GM12875 (cell line): Measurements from ENCODE around the gene RPN2.

Experiments
- H3K4me3 ChIP-seq: one replicate; pipeline ENCODE4 v1.5.1; 2011; ENCODE audit warnings: low read depth, low read length, control low read depth
- TF ChIP-seq, protein P1 (sequence below): IDR thresholded peaks from 2 replicates; pipeline ENCODE4 v1.5.1; 2011; ENCODE audit warnings: low read depth, mild to moderate bottlenecking, control low read depth, inconsistent platforms, low read length, moderate library complexity, borderline replicate concordance; ENCODE audit not compliant: insufficient read depth

The RPN2 gene

DNA sequence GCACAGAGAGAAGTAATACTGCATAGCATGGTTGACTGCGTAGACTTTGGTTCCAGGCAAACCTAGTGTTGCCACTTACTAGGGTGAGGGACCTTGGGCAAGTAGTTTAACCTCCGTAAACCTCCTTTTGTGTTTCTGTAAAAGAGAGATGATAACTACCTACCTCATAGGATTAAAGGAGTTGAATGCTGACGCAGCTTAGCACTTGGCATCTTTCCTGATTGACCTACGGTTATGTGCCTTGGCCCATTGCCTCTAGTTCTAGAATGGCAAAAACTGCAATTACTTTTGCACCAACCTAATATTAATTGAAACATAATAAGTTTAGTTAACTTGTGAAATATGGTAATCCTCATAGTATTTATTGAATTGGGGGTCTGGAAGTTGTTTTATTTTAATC, 63.4 kb downstream of the RPN2 start:
- H3K4me3 ChIP-seq, result no peak overlapping the region
- TF ChIP-seq, protein P1, sequence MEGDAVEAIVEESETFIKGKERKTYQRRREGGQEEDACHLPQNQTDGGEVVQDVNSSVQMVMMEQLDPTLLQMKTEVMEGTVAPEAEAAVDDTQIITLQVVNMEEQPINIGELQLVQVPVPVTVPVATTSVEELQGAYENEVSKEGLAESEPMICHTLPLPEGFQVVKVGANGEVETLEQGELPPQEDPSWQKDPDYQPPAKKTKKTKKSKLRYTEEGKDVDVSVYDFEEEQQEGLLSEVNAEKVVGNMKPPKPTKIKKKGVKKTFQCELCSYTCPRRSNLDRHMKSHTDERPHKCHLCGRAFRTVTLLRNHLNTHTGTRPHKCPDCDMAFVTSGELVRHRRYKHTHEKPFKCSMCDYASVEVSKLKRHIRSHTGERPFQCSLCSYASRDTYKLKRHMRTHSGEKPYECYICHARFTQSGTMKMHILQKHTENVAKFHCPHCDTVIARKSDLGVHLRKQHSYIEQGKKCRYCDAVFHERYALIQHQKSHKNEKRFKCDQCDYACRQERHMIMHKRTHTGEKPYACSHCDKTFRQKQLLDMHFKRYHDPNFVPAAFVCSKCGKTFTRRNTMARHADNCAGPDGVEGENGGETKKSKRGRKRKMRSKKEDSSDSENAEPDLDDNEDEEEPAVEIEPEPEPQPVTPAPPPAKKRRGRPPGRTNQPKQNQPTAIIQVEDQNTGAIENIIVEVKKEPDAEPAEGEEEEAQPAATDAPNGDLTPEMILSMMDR, result no peak

DNA sequence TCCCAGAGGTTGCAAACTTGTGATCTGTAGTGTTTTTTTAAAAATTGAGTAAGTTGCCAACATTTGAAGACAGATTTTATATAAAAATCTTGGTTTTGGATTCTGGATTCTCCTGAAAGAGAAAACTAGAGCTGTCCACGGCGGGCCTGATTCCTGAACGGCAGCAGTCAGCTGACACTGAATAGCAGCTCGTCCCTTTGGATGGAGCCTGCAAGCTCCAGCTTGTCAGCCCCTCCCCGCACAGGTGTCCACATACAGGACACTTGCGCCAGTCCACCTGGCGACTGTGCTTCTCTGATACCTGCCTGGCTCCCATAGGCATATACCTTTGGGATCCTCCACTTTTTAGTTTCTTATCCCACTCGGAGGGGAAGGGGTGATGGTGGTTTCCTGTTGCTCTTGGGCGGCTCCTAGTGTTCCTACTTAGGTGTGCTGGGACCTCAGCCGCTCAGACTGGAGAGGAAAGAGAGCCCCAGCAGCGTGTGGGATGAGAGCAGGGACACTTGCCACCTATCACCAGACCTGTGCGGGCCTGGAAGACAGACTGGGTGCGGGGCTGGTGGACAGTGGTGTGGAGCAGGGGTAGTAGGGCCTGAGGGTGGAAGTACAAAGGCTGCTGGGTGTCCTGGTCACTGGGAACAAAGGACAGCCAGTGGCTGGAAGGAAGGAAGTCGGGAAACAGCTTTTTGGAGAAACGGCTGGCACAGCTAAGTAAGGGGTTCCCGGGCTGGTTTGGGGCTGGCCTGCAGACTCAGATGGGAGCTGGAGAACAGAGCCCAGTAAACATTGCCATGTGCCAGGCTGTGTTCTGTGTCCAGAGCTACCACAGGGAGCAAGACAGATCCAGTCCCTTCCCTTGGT, 64.2 kb downstream of the RPN2 start:
- TF ChIP-seq, protein P1, result no peak
- H3K4me3 ChIP-seq, result no peak overlapping the region

DNA sequence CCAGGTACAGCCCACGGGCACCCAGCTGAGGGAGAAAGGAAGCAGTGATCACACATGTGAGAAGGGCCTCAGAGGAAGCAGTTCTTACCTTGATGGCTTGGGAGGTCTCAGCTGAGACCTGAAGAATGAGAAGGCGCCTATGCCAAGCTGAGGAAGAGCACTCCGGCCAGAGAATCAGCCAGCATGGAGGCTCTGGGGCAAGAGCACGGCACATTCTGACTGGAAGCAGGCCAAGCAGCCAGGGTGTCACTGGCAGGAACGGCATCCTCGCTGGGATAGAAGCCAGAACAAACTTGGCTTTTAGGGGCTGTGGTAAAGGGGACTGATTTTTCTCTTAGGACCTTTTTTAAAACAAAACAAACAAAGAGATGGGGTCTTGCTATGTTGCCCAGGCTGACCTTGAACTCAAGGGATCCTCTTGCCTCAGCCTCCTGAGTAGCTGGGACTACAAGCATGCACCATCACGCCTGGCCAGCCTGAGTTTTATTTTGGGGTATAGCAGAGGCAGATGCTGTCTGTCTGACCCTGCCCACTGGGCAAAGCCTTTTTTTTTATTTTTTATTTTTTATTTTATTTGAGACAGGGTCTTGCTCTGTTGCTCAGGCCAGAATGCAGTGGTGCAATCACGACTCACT, 64.9 kb downstream of the RPN2 start:
- TF ChIP-seq, protein P1, result no peak
- H3K4me3 ChIP-seq, result no peak overlapping the region

DNA sequence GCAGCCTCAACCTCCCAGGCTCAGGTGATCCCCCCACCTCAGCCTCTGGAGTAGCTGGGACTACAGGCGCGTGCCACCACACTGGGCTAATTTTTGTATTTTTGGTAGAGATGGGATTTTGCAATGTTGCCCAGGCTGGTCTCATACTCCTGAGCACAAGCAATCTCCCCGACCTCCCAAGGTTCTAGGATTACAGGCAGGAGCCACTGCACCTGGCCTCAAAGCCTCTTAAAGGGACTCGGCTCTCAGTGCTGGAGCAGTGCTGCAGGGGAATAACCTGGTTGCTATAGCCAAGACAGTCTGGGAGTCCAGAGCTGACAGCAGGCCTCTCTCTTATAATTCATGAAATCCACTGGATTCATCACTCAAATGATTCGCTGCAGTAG, 65.4 kb downstream of the RPN2 start:
- H3K4me3 ChIP-seq, result no peak overlapping the region
- TF ChIP-seq, protein P1, result no peak

GRCh38 chr20:37245216-37246150, 66.4 kb downstream of the RPN2 start:
- no peak overlapping the region for H3K4me3 ChIP-seq
- TF ChIP-seq, protein P1, result no peak

- TF ChIP-seq, protein P1, result no peak
- no peak overlapping the region for H3K4me3 ChIP-seq
These were observed 67.6 kb downstream of the RPN2 start for GRCh38 chr20:37246736-37247135.
